GM20000 (cell line): ENCODE measurements around the gene KITLG.
"Not testable (repeated sequence)": the region's sequence is repeated elsewhere in the genome, so short reads cannot be mapped to it uniquely, and the experiment has no call there.

ENCODE experiments used
- DNase-seq: peaks from one replicate; pipeline ENCODE4 v3.0.0; 2012; ENCODE audit warnings: low spot score
- CTCF ChIP-seq: IDR thresholded peaks from 2 replicates; pipeline ENCODE4 v1.5.1; 2012; ENCODE audit warnings: mild to moderate bottlenecking, control low read depth; ENCODE audit errors: extremely low read depth, missing control alignments

The KITLG gene

DNA sequence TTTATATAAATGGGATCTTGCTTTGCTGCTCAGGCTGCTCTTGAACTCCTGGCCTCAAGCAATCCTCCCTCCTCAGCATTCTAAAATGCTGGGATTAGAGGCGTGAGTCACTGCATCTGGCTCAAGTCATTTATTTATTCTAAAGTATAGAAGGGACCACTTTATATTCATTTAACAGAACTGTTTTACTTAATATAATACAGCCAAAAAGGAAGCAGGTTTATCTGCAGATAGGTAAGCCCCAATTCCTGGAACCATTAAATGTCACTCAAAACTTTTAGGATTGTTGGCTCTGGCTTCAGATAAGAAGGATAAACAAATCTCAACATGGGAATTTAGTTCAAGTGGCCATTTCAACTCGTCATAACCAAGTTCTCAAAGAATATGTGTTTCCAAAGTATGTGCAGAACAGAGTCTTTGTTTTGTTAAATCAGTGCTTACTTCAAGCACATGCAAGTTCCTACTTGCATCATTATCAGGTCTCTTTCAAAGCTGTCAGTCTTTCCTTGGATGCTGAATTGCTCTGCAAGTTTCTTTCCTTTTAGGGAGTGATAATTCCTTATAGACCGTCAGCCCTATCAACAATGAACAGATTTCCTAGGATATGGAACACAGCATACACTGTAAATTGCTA is 60.4 kb downstream of the KITLG start:
- TF ChIP-seq CTCF: no peak

DNA sequence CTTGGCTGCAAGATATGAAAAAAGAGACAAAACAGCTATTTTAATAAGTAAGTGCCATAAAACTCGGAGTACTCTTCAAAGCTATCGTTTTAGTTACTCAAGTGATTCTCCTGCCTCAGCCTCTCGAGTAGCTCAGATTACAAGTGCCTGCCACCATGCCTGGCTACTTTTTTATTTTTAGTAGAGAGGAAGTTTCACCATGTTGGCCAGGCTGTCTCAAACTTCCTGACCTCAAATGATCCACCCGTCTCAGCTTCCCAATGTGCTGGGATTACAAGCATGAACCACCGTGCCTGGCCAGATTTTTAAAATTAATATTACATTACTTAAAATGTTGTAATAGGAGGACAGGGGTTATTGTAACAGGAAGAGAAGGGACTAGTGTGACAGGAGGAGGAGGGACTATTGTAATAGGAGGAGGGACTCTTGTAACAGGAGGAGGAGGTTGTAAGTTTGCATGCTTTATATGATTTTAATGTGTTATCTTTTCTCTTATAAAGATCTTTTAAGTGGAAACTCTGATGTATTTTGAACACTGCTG is 61.3 kb downstream of the KITLG start:
- no peak for TF ChIP-seq CTCF
- no peak for DNase-seq

More for the DNA sequence above, 60.4 kb downstream of the KITLG start:
- no peak for DNase-seq

DNA sequence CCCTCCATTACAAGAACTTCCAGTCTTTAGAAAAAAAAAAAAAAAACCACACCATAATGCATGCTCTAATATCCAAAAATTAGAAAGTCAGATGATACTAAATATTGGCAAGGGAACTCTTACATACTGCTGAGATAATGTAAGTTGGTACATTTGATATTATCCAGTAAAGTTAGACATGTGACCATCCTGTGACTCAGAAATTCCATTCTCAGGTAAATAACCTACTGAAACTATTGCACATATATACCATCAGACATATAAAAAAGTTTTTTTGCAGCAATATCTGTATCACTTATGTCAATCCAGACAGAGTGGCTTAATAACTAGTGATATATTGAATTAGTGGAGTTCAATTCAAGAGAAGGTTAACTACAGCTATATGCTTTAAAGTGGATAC is 63.5 kb downstream of the KITLG start:
- DNase-seq: no peak
- TF ChIP-seq CTCF: no peak

DNA sequence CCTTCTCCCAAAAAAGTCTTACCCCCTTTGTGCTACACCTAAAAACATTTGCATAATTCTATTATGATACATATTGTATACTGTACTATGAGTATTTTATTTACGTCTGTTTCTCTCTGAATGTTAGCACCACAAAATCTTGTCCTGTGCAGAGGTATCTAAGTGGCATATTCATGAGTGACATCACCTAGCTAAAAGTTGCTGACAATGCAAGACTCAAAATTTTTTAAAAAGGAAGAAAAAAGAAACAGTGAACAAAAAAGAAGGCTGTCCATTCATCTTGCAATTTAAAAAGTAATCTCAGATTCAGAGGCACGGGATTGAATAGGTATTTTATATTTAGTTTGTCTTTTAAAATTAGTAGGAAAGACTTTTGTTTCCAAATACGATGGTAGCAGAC is 69.4 kb downstream of the KITLG start:
- TF ChIP-seq CTCF: no peak
- no peak for DNase-seq

GRCh38 chr12:88509851-88510250 is 70.4 kb downstream of the KITLG start:
- DNase-seq: no peak
- no peak for TF ChIP-seq CTCF

DNA sequence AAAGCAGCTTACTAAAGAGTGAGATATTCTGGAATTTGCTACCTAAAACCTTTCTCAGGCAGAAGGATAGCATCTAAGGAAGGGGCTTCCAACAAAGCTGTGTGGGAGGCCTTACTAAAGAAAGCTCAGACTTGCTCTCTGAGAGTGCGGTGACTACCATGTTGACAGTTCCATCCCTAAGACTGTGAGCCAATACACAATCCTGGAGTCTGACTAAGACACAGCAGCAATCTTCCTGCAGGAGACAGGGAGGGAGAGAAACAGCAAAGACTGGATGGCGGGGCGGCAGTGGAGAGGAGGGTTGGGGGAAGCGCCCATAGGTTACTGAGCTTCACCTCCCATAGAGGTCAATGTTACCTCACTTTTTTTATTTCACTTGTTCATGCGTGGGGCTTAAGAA is 70.9 kb downstream of the KITLG start:
- DNase-seq: no peak
- no peak for TF ChIP-seq CTCF

GRCh38 chr12:88507851-88508250 is 72.4 kb downstream of the KITLG start:
- not testable (repeated sequence) for DNase-seq

- TF ChIP-seq CTCF: no peak
These were observed 73.0 kb downstream of the KITLG start for GRCh38 chr12:88507270-88507669.

More at GRCh38 chr12:88507270-88507669, 73.0 kb downstream of the KITLG start:
- no peak for DNase-seq
